ENCODE results near the gene CRMP1.

CRMP1 gene

GRCh38 chr4:5905714-5906113 lies 12.8 kb upstream of the CRMP1 start:
- WGBS, 2 experiments, result 1 to 2% methylated on average over 8 of the region's 8 CpGs
- H3K4me3 ChIP-seq (ENCODE audit: insufficient read depth, low read depth, low read length), result no peak overlapping the region
- H3K4me1 ChIP-seq (ENCODE audit: control insufficient read depth, insufficient read depth, low read length), result peaks cover 8% of the 10 kb centered on the region
- H3K9me3 ChIP-seq (ENCODE audit: control insufficient read depth, low read length), result no peaks in the 10 kb centered on the region
- peaks cover 69% of the 10 kb centered on the region for H3K27me3 ChIP-seq (ENCODE audit: control insufficient read depth, insufficient read depth, low read length, poor library complexity, severe bottlenecking)
- H3K36me3 ChIP-seq (ENCODE audit: control insufficient read depth, insufficient read depth, low read length), result no peaks in the 10 kb centered on the region
- H3K27ac ChIP-seq (ENCODE audit: insufficient read depth, low read depth, low read length, poor library complexity, severe bottlenecking), result no peak overlapping the region

- Histone ChIP-seq H3K36me3 (ENCODE audit: control insufficient read depth, insufficient read depth, low read length) (no peaks in the 10 kb centered on the region), H3K9me3 (ENCODE audit: control insufficient read depth, low read length) (no peaks in the 10 kb centered on the region), H3K27ac (ENCODE audit: insufficient read depth, low read depth, low read length, poor library complexity, severe bottlenecking) (no peak overlapping the region), H3K4me3 (ENCODE audit: insufficient read depth, low read depth, low read length) (no peak overlapping the region), H3K4me1 (ENCODE audit: control insufficient read depth, insufficient read depth, low read length) (peaks cover under 1% of the 10 kb centered on the region), H3K27me3 (ENCODE audit: control insufficient read depth, insufficient read depth, low read length, poor library complexity, severe bottlenecking) (peaks cover 94% of the 10 kb centered on the region)
- 92 to 94% methylated on average over 5 of the region's 5 CpGs for WGBS, 2 experiments
Measured at GRCh38 chr4:5900844-5901243, 8.0 kb upstream of the CRMP1 start.

- H3K27ac ChIP-seq (ENCODE audit: insufficient read depth, low read depth, low read length, poor library complexity, severe bottlenecking), result no peak overlapping the region
- H3K9me3 ChIP-seq (ENCODE audit: control insufficient read depth, low read length), result no peaks in the 10 kb centered on the region
- no peaks in the 10 kb centered on the region for H3K36me3 ChIP-seq (ENCODE audit: control insufficient read depth, insufficient read depth, low read length)
- H3K4me1 ChIP-seq (ENCODE audit: control insufficient read depth, insufficient read depth, low read length), result no peaks in the 10 kb centered on the region
- 83 to 88% methylated on average over 5 of the region's 5 CpGs for WGBS, 2 experiments
- peaks cover 94% of the 10 kb centered on the region for H3K27me3 ChIP-seq (ENCODE audit: control insufficient read depth, insufficient read depth, low read length, poor library complexity, severe bottlenecking)
- no peak overlapping the region for H3K4me3 ChIP-seq (ENCODE audit: insufficient read depth, low read depth, low read length)
Measured at GRCh38 chr4:5899881-5900280, 7.0 kb upstream of the CRMP1 start.

GRCh38 chr4:5899396-5899795 lies 6.5 kb upstream of the CRMP1 start:
- H3K36me3 ChIP-seq (ENCODE audit: control insufficient read depth, insufficient read depth, low read length), result no peaks in the 10 kb centered on the region
- H3K27ac ChIP-seq (ENCODE audit: insufficient read depth, low read depth, low read length, poor library complexity, severe bottlenecking), result no peak overlapping the region
- H3K9me3 ChIP-seq (ENCODE audit: control insufficient read depth, low read length), result no peaks in the 10 kb centered on the region
- no peaks in the 10 kb centered on the region for H3K4me1 ChIP-seq (ENCODE audit: control insufficient read depth, insufficient read depth, low read length)
- H3K4me3 ChIP-seq (ENCODE audit: insufficient read depth, low read depth, low read length), result no peak overlapping the region
- WGBS, 2 experiments, result 86 to 93% methylated on average over 1 of the region's 1 CpG
- H3K27me3 ChIP-seq (ENCODE audit: control insufficient read depth, insufficient read depth, low read length, poor library complexity, severe bottlenecking), result peaks cover 94% of the 10 kb centered on the region

GRCh38 chr4:5897674-5898073 lies 4.8 kb upstream of the CRMP1 start:
- Histone ChIP-seq H3K4me1 (ENCODE audit: control insufficient read depth, insufficient read depth, low read length) (no peaks in the 10 kb centered on the region), H3K4me3 (ENCODE audit: insufficient read depth, low read depth, low read length) (no peak overlapping the region), H3K36me3 (ENCODE audit: control insufficient read depth, insufficient read depth, low read length) (no peaks in the 10 kb centered on the region), H3K9me3 (ENCODE audit: control insufficient read depth, low read length) (no peaks in the 10 kb centered on the region), H3K27ac (ENCODE audit: insufficient read depth, low read depth, low read length, poor library complexity, severe bottlenecking) (no peak overlapping the region), H3K27me3 (ENCODE audit: control insufficient read depth, insufficient read depth, low read length, poor library complexity, severe bottlenecking) (peaks cover 97% of the 10 kb centered on the region)
- 93 to 94% methylated on average over 13 of the region's 13 CpGs for WGBS, 2 experiments

- no peaks in the 10 kb centered on the region for H3K9me3 ChIP-seq (ENCODE audit: control insufficient read depth, low read length)
- H3K27ac ChIP-seq (ENCODE audit: insufficient read depth, low read depth, low read length, poor library complexity, severe bottlenecking), result no peak overlapping the region
- no peaks in the 10 kb centered on the region for H3K4me1 ChIP-seq (ENCODE audit: control insufficient read depth, insufficient read depth, low read length)
- H3K27me3 ChIP-seq (ENCODE audit: control insufficient read depth, insufficient read depth, low read length, poor library complexity, severe bottlenecking), result peaks cover 98% of the 10 kb centered on the region
- H3K36me3 ChIP-seq (ENCODE audit: control insufficient read depth, insufficient read depth, low read length), result no peaks in the 10 kb centered on the region
- H3K4me3 ChIP-seq (ENCODE audit: insufficient read depth, low read depth, low read length), result no peak overlapping the region
- 87 to 92% methylated on average over 4 of the region's 4 CpGs for WGBS, 2 experiments
Measured at GRCh38 chr4:5895287-5895686, 2.4 kb upstream of the CRMP1 start.

- H3K4me1 ChIP-seq (ENCODE audit: control insufficient read depth, insufficient read depth, low read length), result peaks cover 2% of the 10 kb centered on the region
- H3K9me3 ChIP-seq (ENCODE audit: control insufficient read depth, low read length), result no peaks in the 10 kb centered on the region
- H3K27ac ChIP-seq (ENCODE audit: insufficient read depth, low read depth, low read length, poor library complexity, severe bottlenecking), result no peak overlapping the region
- H3K36me3 ChIP-seq (ENCODE audit: control insufficient read depth, insufficient read depth, low read length), result no peaks in the 10 kb centered on the region
- 74 to 78% methylated on average over 7 of the region's 7 CpGs for WGBS, 2 experiments
- no peak overlapping the region for H3K4me3 ChIP-seq (ENCODE audit: insufficient read depth, low read depth, low read length)
- H3K27me3 ChIP-seq (ENCODE audit: control insufficient read depth, insufficient read depth, low read length, poor library complexity, severe bottlenecking), result peaks cover 98% of the 10 kb centered on the region
Measured at GRCh38 chr4:5894266-5894665, 1.4 kb upstream of the CRMP1 start.

GRCh38 chr4:5893591-5893990 lies 705 bp upstream of the CRMP1 start:
- Histone ChIP-seq H3K27me3 (ENCODE audit: control insufficient read depth, insufficient read depth, low read length, poor library complexity, severe bottlenecking) (peaks cover 98% of the 10 kb centered on the region), H3K9me3 (ENCODE audit: control insufficient read depth, low read length) (no peaks in the 10 kb centered on the region), H3K4me3 (ENCODE audit: insufficient read depth, low read depth, low read length) (no peak overlapping the region), H3K4me1 (ENCODE audit: control insufficient read depth, insufficient read depth, low read length) (peaks cover 9% of the 10 kb centered on the region), H3K36me3 (ENCODE audit: control insufficient read depth, insufficient read depth, low read length) (no peaks in the 10 kb centered on the region), H3K27ac (ENCODE audit: insufficient read depth, low read depth, low read length, poor library complexity, severe bottlenecking) (no peak overlapping the region)
- 83 to 85% methylated on average over 8 of the region's 8 CpGs for WGBS, 2 experiments

GRCh38 chr4:5892323-5893003 lies 423 bp downstream of the CRMP1 start:
- Histone ChIP-seq H3K27ac (ENCODE audit: insufficient read depth, low read depth, low read length, poor library complexity, severe bottlenecking) (no peak overlapping the region), H3K4me1 (ENCODE audit: control insufficient read depth, insufficient read depth, low read length) (peaks cover 9% of the 10 kb centered on the region), H3K36me3 (ENCODE audit: control insufficient read depth, insufficient read depth, low read length) (no peaks in the 10 kb centered on the region), H3K27me3 (ENCODE audit: control insufficient read depth, insufficient read depth, low read length, poor library complexity, severe bottlenecking) (peaks cover 88% of the 10 kb centered on the region), H3K4me3 (ENCODE audit: insufficient read depth, low read depth, low read length) (peak overlapping the region; percentile 20), H3K9me3 (ENCODE audit: control insufficient read depth, low read length) (no peaks in the 10 kb centered on the region)
- WGBS, 2 experiments, result 1% methylated on average over 100 of the region's 100 CpGs

GRCh38 chr4:5891563-5892322 lies 1.1 kb downstream of the CRMP1 start:
- peaks cover 81% of the 10 kb centered on the region for H3K27me3 ChIP-seq (ENCODE audit: control insufficient read depth, insufficient read depth, low read length, poor library complexity, severe bottlenecking)
- H3K9me3 ChIP-seq (ENCODE audit: control insufficient read depth, low read length), result no peaks in the 10 kb centered on the region
- no peak overlapping the region for H3K27ac ChIP-seq (ENCODE audit: insufficient read depth, low read depth, low read length, poor library complexity, severe bottlenecking)
- no peaks in the 10 kb centered on the region for H3K36me3 ChIP-seq (ENCODE audit: control insufficient read depth, insufficient read depth, low read length)
- WGBS, 2 experiments, result 18 to 21% methylated on average over 34 of the region's 34 CpGs
- H3K4me1 ChIP-seq (ENCODE audit: control insufficient read depth, insufficient read depth, low read length), result peaks cover 9% of the 10 kb centered on the region
- no peak overlapping the region for H3K4me3 ChIP-seq (ENCODE audit: insufficient read depth, low read depth, low read length)
